ENCODE data around the gene GNAQ. TPM values are rescaled to one million over a fixed set of nuclear protein-coding genes. Genes with fewer than 3 reads are reported as not detected.

Gene GNAQ
- total RNA-seq, 1 donor from 2014 or later, result 55.2 TPM

DNA sequence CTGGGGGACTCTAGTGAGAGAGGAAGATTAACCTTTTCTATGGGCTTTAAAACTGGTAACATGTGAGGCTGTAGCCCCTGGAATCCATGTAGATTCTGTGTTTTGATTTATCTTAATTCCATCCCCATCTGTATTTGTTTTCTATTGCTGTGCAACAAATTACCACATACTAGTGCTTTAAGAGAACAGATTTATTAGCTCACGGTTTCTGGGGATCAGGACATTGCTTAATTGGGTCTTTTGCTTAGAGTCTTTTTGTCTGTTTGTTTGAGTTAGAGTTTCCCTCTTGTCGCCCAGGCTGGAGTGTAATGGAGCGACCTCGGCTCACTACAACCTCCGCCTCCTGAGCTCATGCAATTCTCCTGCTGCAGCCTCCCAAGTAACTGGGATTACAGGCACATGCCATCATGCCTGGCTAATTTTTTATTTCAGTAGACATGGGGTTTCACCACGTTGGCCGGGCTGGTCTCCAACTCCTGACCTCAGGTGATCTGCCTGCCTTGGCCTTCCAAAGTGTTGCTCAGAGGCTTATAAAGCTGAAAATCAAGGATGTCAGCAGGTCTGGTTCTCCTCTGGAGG, 353.6 kb downstream of the GNAQ start:
- no peak for DNase-seq (ENCODE audit: extremely low read depth, low read depth, low spot score)

DNA sequence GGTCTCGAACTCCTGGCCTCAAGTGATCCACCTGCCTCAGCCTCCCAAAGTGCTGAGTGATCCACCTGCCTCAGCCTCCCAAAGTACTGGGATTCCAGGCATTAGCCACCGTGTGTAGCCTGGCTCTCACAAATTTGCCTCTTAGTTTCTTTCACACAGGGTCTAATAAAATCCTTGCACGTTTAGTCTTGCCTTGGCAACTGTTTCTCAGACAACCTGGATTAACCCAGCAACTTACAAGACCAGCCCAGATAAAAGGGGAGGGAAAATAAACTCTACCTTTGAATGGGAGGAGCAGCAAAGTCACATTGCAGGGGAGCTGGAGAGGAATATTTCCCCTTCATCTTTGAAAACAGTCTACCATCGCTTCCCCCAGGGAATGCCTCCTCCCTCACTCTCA, 354.2 kb downstream of the GNAQ start:
- DNase-seq (ENCODE audit: extremely low read depth, low read depth, low spot score), result no peak

DNA sequence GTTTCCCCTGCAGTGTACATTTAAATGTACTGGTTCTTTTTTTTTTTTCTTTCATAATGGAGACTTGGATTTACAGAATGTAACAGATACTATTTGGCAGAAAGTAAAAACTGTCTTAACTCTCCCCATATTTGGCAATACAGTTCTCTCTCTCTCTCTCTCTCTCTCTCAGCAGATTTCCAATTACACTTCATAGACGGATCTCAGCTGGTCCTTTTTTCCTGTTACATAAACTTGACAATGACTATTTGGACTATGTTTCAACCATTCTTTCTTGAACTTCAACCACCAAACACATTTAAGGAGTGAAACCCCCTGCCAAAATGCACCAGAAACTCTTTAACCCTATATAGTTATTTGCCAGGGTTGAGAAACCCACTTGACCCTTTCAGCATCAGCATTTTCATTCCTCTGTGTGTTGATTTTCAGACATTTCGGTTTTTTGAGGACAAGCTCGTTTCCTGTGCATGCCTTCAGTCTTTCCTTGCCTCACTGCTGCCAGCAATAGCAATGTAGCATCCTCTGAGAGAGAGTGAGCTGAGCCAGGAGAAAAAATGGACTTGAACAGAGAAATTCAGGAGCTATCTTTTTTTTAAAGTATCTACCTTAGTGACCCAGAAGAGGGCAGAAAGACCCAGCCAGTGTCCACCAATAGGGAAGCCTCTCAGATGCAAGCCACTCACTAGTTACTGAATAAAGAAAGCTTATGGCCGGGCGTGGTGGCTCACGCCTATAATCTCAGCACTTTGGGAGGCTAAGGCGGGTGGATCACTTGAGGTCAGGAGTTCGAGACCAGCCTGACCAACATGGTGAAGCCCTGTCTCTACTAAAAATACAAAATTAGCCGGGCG, 357.4 kb downstream of the GNAQ start:
- DNase-seq (ENCODE audit: extremely low read depth, low read depth, low spot score), result no peak

DNA sequence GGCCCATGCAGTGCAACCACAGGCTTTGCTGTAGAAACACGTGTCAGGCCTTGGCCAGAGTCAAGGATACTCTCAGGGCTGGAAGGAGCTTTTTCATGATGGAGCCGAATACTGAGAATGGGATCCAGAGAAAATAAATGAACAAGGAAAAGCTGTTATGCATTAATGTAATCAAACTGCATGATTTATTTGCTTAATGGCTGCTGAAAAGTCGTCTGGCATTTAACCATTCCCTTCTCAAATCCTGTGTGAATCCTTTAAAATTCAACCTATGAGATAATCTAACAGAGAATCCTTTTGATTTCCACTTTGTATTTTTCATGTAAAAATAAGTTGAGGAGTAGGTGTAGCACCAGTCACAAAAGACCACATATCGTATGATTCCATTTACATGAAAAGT, 359.4 kb downstream of the GNAQ start:
- no peak for DNase-seq (ENCODE audit: extremely low read depth, low read depth, low spot score)

DNA sequence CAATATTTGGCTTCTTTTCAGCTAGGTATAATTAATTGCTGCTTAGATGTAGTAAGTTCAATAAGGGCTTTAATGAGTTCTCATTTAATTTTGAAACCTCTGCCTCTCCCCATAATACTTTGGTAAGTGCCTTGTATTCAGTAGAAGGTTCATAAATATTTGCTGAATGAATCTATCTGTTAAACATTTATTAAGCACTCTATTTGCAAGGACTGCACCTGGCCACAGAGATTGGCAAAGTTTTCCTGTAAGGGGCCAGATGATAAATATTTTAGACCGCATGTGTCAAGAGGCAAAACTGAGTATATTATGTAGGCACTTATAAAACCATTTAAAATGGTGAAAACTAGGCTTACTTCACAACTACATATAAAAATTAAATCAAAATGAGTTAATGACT, 364.5 kb downstream of the GNAQ start:
- DNase-seq (ENCODE audit: extremely low read depth, low read depth, low spot score), result no peak

Other genes starting within 250 kb of the GNAQ start
- 10.1 and 18.6 TPM in 2 replicates for gene CEP78, start 204.3 kb upstream of the GNAQ start, total RNA-seq